ENCODE measurements around the gene ISYNA1. TPM values are rescaled to one million over a fixed set of nuclear protein-coding genes. Genes with fewer than 3 reads are reported as not detected.

Gene ISYNA1
- polyA plus RNA-seq, 4 donors = 85.7 to 154 (median 134) TPM

DNA sequence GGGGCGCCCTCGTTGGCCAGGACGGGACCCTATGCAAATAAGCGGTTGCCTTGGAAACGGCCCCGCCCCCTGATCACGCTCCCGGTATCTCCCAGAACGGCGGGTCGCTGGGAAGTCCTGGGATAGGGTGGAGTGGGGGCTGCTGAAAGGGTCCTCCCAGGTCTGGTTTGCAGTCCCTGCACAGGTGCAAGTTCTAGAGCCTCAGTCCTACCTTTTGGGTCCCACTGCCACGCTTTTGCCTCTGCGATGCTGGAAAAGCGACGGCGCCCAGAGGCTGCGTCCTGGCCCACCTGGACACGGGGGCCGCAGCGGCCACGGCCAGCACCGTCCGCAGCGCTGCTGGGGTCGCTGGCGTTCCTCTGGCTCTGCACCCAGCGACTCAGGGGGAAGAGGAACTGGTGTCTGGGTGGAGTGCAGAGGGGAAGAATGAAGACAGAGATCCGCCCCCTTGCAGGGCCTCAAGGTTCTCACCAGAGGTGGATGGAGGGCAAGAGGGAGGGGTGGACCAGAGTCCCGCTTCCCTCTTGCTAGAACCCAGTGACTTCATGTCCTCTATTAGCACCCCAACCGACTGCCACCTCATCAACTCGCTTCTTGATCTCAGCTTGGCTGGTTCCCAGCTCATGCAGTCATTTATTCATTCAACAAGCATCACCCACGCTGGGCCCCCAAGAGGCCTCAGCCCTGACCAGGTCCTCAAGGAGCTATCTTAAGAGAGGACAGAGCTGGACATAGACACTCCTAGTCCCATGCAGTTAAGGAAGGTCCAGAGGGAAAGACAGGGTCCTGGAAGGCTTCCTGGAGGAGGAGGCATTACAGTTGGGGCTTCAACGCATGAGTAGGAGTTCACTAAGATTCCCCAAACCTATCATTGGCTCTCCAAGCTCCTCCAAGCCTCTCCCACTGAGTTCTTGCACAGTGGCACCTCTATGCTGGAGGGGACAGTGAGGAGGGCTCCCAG lies 40.4 kb downstream of the ISYNA1 start, which contains the start of gene LRRC25:
Gene LRRC25 (minus strand): TSS at position 381 of the 961 bp plus-strand sequence. CDS start 659 bp downstream, outside the sequence.
- DNase-seq (ENCODE audit: low read depth in 4 of 4, low spot score in 2 of 4) = no peak

GRCh38 chr19:18396471-18397241 lies 41.3 kb downstream of the ISYNA1 start:
- no peak for DNase-seq (ENCODE audit: low read depth in 4 of 4, low spot score in 2 of 4)

- DNase-seq (ENCODE audit: low read depth in 4 of 4, low spot score in 2 of 4) = no peak
These were observed 44.1 kb downstream of the ISYNA1 start for GRCh38 chr19:18393836-18394235.

DNA sequence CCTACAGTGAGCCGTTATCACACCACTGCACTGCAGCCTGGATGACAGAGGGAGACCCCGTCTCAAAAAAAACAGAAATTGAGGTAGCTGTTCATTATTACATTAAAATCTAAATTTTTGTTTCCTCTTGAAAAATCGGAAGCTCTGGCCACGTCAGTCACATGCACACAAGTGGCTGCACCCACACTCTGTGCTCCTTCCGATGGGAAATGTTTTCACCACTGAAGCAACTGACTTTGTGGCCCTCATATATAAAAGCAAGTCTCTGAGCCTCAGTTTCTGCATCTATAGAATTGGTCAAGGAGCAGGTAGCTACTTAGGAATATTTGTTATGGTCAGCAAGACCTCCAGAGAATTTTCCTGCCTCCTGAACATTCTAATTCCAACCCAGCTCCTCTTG lies 45.0 kb downstream of the ISYNA1 start:
- DNase-seq (ENCODE audit: low read depth in 4 of 4, low spot score in 2 of 4) = no peak

- no peak for DNase-seq (ENCODE audit: low read depth in 4 of 4, low spot score in 2 of 4)
These were observed 45.5 kb downstream of the ISYNA1 start for GRCh38 chr19:18392417-18392816.

DNA sequence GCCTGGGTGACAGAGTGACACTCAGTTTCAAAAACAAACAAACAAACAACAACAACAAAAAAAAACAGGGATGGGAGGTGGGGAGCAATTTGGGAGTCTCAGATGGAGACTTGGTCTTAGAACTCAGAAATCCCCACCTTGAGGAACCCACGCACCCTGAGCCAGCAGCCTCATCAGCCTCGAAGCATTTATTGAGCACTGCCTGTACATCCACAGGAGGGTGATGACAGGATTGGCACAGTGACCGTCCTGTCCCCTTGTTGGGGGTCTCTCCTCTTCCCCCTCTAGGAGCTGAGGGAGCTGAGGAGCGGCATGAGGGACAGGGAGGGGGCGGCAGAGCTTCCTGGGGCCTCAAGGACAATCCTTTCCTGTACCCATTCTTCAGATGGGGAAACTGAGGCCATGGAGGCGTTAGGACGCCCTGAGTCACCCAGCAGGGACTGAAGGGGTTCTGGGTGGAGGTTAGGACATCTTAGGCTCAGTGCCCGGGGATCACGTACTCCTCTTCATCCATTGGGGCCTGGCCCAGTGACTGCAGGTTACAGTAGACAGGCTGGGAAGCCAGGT lies 46.3 kb downstream of the ISYNA1 start:
- no peak for DNase-seq (ENCODE audit: low read depth in 4 of 4, low spot score in 2 of 4)

GRCh38 chr19:18390065-18390907 lies 47.6 kb downstream of the ISYNA1 start:
- no peak for DNase-seq (ENCODE audit: low read depth in 4 of 4, low spot score in 2 of 4)

DNA sequence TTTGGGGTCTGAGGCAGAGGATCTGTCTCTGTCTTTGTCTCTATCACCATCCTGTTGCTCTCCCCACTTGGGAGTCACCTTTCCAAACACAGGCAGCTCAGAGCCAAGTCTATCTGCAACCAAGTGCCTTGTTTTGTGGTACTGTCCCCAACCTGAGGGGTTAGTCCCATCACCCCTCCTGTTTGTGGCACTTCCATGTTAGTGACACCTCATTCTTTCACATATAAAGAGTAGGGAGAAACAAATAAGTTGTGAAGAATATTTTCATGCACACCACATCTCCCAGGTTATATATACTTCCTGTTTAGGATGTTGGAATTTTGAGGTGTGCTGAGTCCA lies 48.2 kb downstream of the ISYNA1 start:
- no peak for DNase-seq (ENCODE audit: low read depth in 4 of 4, low spot score in 2 of 4)

DNA sequence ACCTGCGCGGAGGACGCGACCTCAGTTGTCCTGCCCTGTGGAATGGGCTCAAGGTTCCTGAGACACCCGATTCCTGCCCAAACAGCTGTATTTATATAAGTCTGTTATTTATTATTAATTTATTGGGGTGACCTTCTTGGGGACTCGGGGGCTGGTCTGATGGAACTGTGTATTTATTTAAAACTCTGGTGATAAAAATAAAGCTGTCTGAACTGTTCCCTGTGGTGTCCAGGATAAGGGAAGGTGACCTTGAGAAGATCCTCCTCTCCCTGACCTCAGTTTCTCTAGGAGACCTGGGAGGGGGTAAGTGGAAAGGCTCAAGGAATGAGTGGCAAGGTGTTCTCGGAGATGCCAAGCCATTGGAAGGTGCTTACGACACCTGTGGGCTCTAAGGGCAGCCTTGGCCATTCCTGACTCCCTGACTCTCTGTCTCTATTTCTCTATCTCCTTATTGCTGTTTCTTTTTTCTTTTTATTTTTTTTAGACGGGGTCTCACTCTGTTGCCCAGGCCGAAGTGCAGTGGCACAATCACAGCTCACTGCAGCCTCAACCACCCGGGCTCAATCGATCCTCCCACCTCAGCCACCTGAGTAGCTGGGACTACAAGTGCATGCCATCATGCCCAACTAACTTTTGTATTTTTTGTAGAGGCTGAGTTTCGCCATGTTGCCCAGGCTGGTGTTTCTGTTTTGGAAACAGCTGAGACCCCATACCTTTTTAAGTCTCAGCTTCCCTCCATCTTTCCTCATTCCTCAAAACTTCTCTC lies 48.8 kb downstream of the ISYNA1 start:
- no peak for DNase-seq (ENCODE audit: low read depth in 4 of 4, low spot score in 2 of 4)

DNA sequence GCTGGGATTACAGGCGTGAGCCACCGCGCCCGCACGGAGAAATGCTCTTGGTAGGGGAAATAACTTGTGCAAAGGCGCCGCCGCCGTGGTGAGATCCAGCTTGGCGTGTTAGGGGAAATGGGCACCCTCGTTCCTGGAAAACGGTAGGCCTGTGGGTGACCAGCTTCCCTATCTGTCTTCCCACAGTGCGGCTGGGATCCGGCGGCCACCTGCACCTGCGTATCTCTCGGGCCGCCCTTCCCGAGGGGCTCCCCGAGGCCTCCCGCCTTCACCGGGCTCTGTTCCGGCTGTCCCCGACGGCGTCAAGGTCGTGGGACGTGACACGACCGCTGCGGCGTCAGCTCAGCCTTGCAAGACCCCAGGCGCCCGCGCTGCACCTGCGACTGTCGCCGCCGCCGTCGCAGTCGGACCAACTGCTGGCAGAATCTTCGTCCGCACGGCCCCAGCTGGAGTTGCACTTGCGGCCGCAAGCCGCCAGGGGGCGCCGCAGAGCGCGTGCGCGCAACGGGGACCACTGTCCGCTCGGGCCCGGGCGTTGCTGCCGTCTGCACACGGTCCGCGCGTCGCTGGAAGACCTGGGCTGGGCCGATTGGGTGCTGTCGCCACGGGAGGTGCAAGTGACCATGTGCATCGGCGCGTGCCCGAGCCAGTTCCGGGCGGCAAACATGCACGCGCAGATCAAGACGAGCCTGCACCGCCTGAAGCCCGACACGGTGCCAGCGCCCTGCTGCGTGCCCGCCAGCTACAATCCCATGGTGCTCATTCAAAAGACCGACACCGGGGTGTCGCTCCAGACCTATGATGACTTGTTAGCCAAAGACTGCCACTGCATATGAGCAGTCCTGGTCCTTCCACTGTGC lies 49.6 kb downstream of the ISYNA1 start:
- DNase-seq (ENCODE audit: low read depth in 4 of 4, low spot score in 2 of 4) = peak in 2 of 4 donors; percentile 72 to 76

DNA sequence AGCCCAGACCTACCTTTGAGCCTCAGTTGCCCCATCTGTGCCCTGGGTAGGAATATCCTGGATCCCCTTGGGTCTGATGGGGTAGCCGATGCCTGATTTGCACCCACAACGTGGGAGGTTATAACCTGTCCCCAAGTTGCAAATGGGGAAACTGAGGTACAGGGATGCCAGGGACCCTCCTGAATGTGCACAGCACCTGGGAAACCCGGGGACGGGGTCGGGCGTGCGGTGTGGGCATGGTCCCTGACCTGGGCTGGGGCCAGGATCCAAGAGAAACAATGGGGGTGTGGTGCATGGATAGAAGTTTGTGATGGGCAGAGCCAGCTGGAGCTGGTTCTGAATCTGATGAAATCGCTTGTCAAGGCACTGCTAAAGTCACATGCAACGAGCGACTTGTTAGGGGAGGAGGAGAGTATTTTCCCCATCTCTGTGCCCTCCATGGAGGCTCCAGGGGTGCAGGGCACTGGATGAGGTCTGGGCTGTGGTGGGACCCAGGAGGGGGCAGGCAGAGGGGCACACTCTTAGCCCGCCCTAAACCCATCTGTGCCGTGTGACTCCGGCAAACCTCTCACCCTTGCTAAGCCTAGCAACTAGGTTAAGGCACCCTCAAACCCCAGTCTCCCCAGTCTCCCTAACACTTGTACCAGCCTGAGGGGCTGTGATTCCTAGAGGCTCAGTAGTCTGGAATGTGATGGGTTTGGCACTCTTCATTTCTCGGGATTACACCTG lies 51.2 kb downstream of the ISYNA1 start:
- no peak for DNase-seq (ENCODE audit: low read depth in 4 of 4, low spot score in 2 of 4)

DNA sequence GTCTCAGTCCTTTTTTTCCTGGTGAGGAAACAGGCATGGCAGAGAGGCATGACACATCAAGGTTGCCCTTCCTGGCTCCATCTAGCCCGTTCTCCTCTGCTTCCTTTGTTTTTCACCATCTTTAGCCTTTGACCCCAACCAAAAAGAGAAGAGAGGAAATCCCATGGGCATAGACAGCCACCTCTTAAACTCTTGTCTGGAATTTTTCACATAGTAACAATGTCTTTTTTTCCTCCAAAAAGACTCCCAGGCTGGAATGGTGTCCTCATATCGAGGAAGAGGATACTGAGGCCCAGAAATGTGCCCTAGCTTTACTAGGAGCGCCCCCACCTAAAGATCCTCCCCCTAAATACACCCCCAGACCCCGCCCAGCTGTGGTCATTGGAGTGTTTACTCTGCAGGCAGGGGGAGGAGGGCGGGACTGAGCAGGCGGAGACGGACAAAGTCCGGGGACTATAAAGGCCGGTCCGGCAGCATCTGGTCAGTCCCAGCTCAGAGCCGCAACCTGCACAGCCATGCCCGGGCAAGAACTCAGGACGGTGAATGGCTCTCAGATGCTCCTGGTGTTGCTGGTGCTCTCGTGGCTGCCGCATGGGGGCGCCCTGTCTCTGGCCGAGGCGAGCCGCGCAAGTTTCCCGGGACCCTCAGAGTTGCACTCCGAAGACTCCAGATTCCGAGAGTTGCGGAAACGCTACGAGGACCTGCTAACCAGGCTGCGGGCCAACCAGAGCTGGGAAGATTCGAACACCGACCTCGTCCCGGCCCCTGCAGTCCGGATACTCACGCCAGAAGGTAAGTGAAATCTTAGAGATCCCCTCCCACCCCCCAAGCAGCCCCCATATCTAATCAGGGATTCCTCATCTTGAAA lies 52.0 kb downstream of the ISYNA1 start, which contains the start of gene GDF15:
Gene GDF15 (plus strand): TSS at position 484 of the 868 bp plus-strand sequence. CDS start 32 bp downstream, at position 516.
- DNase-seq (ENCODE audit: low read depth in 4 of 4, low spot score in 2 of 4) = peak in 1 of 4 donors; percentile 46

DNA sequence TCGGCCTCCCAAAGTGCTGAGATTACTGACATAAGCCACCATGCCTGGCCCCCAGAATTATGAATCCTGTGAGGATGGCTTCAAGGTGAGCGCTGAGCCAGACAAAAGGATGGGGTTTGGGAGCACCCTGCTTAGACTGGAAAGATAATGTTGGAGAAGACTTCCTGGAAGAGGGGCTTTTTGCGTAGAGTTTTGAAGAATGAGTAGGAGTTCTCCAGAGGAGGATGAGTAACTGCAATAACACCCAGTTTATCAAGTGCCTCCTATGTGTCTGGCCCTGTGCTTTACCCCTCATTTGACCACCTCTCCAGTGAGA lies 52.6 kb downstream of the ISYNA1 start:
- DNase-seq (ENCODE audit: low read depth in 4 of 4, low spot score in 2 of 4) = no peak

- no peak for DNase-seq (ENCODE audit: low read depth in 4 of 4, low spot score in 2 of 4)
These were observed 53.2 kb downstream of the ISYNA1 start for GRCh38 chr19:18384775-18385174.

Data from left renal cortex interstitium (tissue), 4 donors.